GM19463 (cell line): Measurements from ENCODE around the gene TESK2.
"Not testable (repeated sequence)": the region's sequence is repeated elsewhere in the genome, so short reads cannot be mapped to it uniquely, and the experiment has no call there.

Source experiments
- ATAC-seq: cut with Tn5 transposase; IDR thresholded peaks from one replicate; pipeline ENCODE4 v1.9.1; 2021; ENCODE audit warnings: mild to moderate bottlenecking, moderate library complexity; ENCODE audit not compliant: unreplicated experiment

TESK2 gene

GRCh38 chr1:45474194-45474593 lies 16.8 kb downstream of the TESK2 start:
- ATAC-seq, result not testable (repeated sequence)

GRCh38 chr1:45473302-45473701 lies 17.7 kb downstream of the TESK2 start:
- no peak for ATAC-seq

- ATAC-seq, result peak; percentile 40
Observed at GRCh38 chr1:45470306-45470798, 20.6 kb downstream of the TESK2 start.

- ATAC-seq, result peak; percentile 64
Observed at GRCh38 chr1:45467353-45467752, 23.6 kb downstream of the TESK2 start.

DNA sequence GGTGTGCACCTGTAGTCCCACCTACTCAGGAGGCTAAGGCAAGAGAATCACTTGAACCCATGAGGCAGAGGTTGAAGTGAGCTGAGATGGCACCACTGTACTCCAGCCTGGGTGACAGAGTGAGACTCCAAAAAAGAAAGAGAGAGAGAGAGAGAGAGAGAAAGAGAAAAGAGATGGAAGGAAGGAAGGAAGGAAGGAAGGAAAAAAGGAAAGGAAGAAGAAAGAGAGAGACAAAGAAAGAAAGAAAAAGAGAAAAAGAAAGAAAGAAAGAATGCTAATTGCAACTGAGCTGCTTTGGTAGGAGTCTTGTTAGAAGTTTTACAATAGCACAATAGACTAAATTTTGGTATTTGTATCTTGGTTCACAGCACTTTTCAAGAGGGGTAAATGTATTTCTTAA lies 25.7 kb downstream of the TESK2 start:
- ATAC-seq, result no peak

- no peak for ATAC-seq
Observed at GRCh38 chr1:45458894-45459293, 32.1 kb downstream of the TESK2 start.

- no peak for ATAC-seq
Observed at GRCh38 chr1:45456531-45456930, 34.4 kb downstream of the TESK2 start.

GRCh38 chr1:45455162-45455561 lies 35.8 kb downstream of the TESK2 start:
- no peak for ATAC-seq

DNA sequence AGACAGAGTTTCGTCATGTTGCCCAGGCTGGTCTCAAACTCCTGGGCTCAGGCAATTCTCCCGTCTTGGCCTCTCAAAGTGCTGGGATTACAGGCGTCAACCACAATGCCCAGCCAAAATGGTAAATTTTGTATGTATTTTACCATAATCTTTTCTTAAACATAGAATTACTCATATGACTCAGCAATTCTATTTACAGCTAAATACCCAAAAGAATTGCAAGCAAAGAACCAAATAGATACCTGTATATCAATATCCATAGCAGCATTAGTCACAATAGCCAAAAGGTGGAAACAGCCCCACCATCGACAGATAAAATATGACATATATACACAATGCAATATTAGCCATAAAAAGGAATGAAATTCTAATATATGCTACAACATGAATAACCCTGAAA lies 36.5 kb downstream of the TESK2 start:
- ATAC-seq, result no peak

- ATAC-seq, result no peak
Observed at GRCh38 chr1:45452503-45452902, 38.5 kb downstream of the TESK2 start.

DNA sequence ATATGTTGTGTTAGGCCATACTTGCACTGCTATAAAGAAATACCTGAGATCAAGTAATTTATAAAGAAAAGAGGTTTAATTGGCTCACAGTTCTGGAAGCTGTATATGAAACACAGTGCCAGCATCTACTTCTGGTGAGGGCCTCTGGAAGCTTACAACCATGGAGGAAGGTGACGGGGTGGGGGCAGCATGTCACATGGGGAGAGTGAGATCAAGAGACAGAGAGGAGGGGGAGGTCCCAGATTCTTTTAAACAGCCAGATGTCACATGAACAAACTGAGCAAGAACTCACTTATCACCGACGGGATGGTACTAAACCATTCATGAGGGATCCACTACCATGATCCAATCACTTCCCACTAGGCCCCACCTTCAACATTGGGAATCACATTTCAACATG lies 42.6 kb downstream of the TESK2 start:
- no peak for ATAC-seq

DNA sequence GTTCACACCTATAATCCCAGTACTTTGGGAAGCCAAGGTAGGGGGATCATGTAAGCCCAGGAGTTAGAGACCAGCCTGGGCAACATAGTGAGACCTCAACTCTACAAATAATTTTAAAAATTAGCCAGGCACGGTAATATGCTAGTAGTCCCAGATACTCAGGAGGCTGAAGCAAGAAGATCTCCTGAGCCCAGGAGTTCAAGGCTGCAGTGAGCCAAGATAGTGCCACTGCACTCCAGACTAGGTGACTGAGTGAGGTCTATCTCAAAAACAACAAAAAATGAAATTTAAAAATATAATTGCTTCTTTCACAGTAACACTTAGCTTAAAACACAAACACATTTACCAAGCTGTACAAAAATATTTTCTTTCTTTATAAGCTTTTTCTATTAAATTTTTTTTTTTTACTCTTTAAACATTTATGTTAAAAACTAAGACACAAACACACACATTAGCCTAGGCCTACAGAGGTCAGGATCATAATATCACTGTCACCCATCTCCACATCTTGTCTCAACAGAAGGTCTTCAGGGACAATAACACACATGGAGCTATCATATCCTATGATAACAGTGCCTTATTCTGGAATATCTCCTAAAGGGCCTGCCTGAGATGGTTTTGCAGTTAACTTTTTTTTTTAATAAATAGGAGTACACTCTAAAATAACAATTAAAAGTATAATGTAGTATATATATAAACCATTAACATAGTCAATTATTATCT lies 43.9 kb downstream of the TESK2 start:
- no peak for ATAC-seq

- no peak for ATAC-seq
Observed at GRCh38 chr1:45446530-45446929, 44.4 kb downstream of the TESK2 start.

DNA sequence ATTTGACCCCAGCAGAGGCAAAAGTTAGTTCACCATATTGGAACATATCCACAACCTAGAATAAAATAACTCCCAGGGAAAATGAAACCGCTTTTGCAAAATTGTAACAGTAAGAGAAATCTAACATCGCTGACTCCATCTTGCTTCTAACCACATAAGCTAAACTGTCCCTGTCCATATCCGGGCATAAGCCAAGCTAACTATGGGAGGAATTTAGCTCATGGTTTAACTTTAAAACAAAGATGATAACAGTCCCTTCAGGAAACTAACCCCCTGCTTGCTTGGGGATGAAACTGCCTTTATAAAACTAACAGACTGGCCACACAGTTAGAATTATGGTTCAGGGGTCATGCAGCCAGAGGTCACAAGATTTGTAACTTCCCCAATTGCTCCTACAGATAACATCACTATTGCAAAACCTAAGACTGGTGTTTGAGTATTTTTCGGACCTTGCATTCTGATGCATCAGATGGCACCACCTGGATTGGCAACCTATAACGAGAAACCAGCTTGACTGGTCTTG lies 46.3 kb downstream of the TESK2 start:
- ATAC-seq, result no peak

DNA sequence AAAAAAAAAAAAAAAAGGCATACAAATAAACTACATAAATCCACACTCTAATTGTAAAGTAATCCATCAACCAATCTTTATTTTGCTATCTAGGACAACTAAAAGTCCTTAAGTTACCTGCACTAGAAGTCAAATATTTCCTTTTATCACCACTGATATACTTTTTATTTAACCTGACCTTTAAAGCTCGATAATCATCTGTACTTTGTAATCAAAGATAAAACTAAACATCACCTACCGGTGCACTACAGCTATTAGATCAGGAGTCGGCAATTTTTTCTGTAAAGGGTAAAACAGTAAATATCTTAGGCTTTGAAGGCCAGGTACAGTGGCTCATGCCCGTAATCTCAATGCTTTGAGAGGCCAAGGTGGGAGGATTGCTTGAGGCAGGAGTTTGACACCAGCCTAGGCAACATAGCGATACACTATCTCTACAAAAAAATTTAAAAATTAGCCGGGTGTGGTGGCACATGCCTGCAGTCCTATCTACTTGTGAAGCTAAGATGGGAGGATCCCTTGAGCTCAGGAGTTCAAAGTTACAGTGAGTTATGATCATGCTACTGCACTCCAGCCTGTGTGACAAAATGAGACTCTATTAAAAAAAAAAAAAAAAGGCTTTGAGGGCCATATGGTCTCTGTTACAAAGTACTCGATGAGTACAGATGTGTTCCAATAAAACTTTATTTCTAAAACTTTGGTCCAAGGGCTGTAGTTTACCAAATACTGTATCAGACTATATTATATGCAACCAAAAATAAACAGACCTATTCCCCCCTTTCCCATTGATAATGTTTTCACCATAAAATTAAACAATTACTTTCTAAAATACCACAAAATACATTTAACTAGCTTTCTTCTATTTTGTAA lies 47.1 kb downstream of the TESK2 start:
- no peak for ATAC-seq

- no peak for ATAC-seq
Observed at GRCh38 chr1:45442272-45442671, 48.7 kb downstream of the TESK2 start.

DNA sequence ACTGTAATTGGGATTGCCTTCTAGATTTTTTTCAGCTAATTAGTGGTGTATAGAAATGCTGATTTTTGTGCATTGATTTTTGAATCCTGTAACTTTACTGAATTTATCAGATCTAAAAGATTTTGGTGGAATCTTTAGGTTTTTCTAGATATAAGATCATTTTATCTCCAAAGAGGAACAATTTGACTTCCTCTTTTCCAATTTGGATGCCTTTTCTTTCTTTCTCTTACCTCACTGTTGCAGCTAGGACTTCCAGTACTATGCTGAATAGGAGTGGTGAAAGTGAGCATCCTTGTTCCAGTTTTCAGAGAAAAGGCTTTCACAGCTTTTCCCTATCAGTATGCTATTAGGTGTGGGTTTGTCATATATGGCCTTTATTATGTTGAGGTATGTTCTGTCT lies 53.6 kb downstream of the TESK2 start:
- ATAC-seq, result no peak

DNA sequence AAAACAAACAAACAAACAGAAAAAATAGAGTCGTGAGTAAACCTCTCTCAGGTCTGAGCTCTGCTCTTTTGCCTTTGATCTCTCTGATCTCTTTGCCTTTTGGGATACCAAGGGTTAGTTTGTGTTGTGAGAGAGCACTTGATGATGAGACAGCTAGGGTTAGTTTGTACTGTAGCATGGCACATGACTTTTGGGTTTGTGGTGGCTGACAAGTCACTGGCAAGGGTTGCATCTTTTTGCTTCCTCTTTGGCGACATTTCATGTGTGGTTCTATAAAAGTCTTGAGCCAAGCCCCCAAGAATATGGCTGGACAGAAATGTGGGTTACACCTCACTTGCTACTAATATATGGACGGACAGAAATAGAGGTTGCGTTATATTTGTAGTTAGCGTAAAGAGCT lies 60.5 kb downstream of the TESK2 start:
- no peak for ATAC-seq

DNA sequence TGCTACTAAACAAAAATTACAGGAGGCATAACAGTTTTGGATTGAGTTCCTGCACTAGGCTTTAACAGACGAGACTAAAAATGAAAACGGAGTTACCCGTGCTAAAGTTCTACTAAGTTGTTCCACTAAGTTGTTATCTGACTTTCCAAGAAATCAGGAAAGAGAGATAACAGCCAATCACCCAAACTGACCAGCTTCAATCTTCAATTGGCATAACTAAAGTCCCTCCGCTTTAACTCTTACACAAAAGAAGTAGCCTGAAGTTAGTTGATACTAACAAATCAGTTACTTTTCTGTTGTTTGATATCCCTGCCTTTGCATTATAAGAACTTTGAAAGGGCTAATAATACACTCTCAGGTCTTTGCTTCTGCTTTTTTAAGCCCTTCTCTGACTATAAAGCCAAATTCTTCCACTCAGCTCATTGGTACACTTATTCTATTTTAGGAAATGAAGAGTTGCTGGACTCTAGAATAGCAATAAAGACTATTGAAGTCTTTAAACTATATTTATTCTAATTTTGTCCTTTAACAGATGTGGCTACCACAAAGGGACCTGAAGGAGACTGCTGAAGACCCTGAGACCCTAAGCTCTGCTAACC lies 61.3 kb downstream of the TESK2 start:
- ATAC-seq, result no peak

- ATAC-seq, result no peak
Observed at GRCh38 chr1:45423906-45424678, 66.9 kb downstream of the TESK2 start.

GRCh38 chr1:45421935-45422334 lies 69.0 kb downstream of the TESK2 start:
- no peak for ATAC-seq
